ENCODE results near the gene KSR2. TPM values are rescaled to one million over a fixed set of nuclear protein-coding genes. Genes with fewer than 3 reads are reported as not detected.

Gene KSR2
- total and polyA plus RNA-seq, 2 of the 4 experiments (the other 2 are of a cell fraction): not detected

DNA sequence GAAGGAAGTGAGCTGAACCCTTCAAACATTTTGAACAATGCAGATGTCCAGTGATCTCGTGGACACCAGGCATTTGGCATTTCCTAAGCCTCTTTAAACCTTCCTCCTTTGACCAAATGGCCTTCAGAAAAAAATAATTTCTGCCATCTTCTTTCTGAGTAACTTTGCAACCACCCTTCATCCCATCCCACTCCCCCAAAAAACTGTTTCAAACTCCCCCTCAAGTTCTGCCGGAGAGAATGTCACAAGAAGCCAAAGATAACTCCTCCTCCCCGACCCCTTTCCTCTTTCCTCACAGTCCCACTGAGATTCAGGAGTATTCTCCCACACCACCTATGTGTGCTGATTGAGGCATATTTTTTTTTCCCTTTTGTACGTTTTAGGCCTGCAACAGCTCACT lies 1.7 kb downstream of the KSR2 start:
- Histone ChIP-seq H2BK15ac (ENCODE audit: low read depth, low read length) (no peak overlapping the region), H4K20me1 (ENCODE audit: insufficient read depth, low read length) (no peaks in the 10 kb centered on the region), H2BK20ac (ENCODE audit: low read depth, low read length) (no peak overlapping the region), H3K9ac (ENCODE audit: low read depth, low read length) (no peak overlapping the region), H2AK9ac (replicated peaks; ENCODE audit: low read depth, low read length, poor library complexity) (no peak overlapping the region), H3K23ac (ENCODE audit: low read depth, low read length) (no peak overlapping the region), H2BK5ac (ENCODE audit: low read depth, low read length, poor library complexity, severe bottlenecking) (no peak overlapping the region), H4K5ac (ENCODE audit: low read depth, low read length) (no peak overlapping the region), H3K18ac (ENCODE audit: low read depth, low read length) (no peak overlapping the region), H2AK5ac (ENCODE audit: low read depth, low read length) (no peak overlapping the region), H3K4me1 (ENCODE audit: control insufficient read depth, insufficient read depth, low read length) (no peaks in the 10 kb centered on the region), H3K9me3 (ENCODE audit: control insufficient read depth, insufficient read depth, low read length) (no peaks in the 10 kb centered on the region; the same call in 1 of the 2 replicates), H3K27ac (ENCODE audit: insufficient read depth, low read length) (no peak overlapping the region), H3K27me3 (ENCODE audit: control insufficient read depth, insufficient read depth, low read length) (peaks cover 13% of the 10 kb centered on the region), H3K9me1 (ENCODE audit: insufficient read depth, low read length) (no peaks in the 10 kb centered on the region), H3K4ac (ENCODE audit: low read depth, low read length) (no peak overlapping the region), H4K8ac (ENCODE audit: low read depth in 2 of 2, low read length in 2 of 2) (no peak overlapping the region), H3K36me3 (ENCODE audit: control insufficient read depth, insufficient read depth, low read length) (no peaks in the 10 kb centered on the region), H3K56ac (ENCODE audit: extremely low read depth, insufficient read depth, low read length) (no peak overlapping the region), H2AFZ (replicated peaks; ENCODE audit: low read length, poor library complexity) (no peak overlapping the region), H3K79me1 (ENCODE audit: low read depth in 1 of 2, low read length in 2 of 2) (no peaks in the 10 kb centered on the region), H3K4me2 (ENCODE audit: low read depth, low read length) (no peak overlapping the region), H2BK120ac (ENCODE audit: low read depth, low read length) (no peak overlapping the region), H3K4me3 (ENCODE audit: insufficient read depth, low read depth, low read length) (no peak overlapping the region), H3K14ac (replicated peaks; ENCODE audit: low read depth, low read length) (no peak overlapping the region), H4K91ac (ENCODE audit: insufficient read depth, low read depth, low read length) (no peak overlapping the region)
- DNase-seq (no peak), ATAC-seq (ENCODE audit: low read depth) (no peak)
- intact Hi-C loops (cut with micrococcal nuclease): no loop called here
- TF ChIP-seq FOS (IDR thresholded peaks at IDR 0.05; ENCODE audit: low read depth, low read length) (no peak), MAZ (IDR thresholded peaks at IDR 0.05; ENCODE audit: borderline replicate concordance, low read depth, low read length) (no peak)
- POLR2A ChIA-PET (ENCODE audit: unreplicated experiment): no interaction called here
- in situ Hi-C loops (cut with MboI; ENCODE audit: low sequenced_read_pairs): no loop called here
- 0% methylated on average over 1 of the region's 4 CpGs; no CpG with 5 or more reads in 1 of the 2 experiments for WGBS, 2 experiments (ENCODE audit: extremely low coverage in 2 of 2, insufficient read length in 1 of 2)
- no TSS peak for BruUV-seq (replicated peaks)
- dilution Hi-C loops (cut with HindIII; ENCODE audit: low sequenced_read_pairs, unreplicated experiment): no loop called here
- CTCF ChIA-PET: no interaction called here

All from IMR-90 (cell line).